ENCODE data around the gene WDFY2. TPM values are rescaled to one million over a fixed set of nuclear protein-coding genes. Genes with fewer than 3 reads are reported as not detected.

Gene WDFY2
- total RNA-seq, 4 donors from 2014 or later: 6.0 to 11.3 (median 9.7) TPM

- Histone ChIP-seq H3K4me3 (no peak overlapping the region), H3K27ac (no peak overlapping the region), H3K4me1 (no peaks in the 10 kb centered on the region), H3K9me3 (no peaks in the 10 kb centered on the region), H3K36me3 (no peaks in the 10 kb centered on the region), H3K27me3 (no peaks in the 10 kb centered on the region)
- no peak for DNase-seq
- TF ChIP-seq CTCF (IDR thresholded peaks at IDR 0.05): no peak
- TF ChIP-seq POLR2A (IDR thresholded peaks at IDR 0.05): no peak
These were observed 32.8 kb upstream of the WDFY2 start for GRCh38 chr13:51551416-51551815.

- H3K9me3 ChIP-seq: no peaks in the 10 kb centered on the region
- H3K4me1 ChIP-seq: no peaks in the 10 kb centered on the region
- H3K4me3 ChIP-seq: no peak overlapping the region
- TF ChIP-seq POLR2A (IDR thresholded peaks at IDR 0.05): no peak
- TF ChIP-seq CTCF (IDR thresholded peaks at IDR 0.05): no peak
- DNase-seq: no peak
- H3K27ac ChIP-seq: no peak overlapping the region
- H3K36me3 ChIP-seq: no peaks in the 10 kb centered on the region
- no peaks in the 10 kb centered on the region for H3K27me3 ChIP-seq
These were observed 32.2 kb upstream of the WDFY2 start for GRCh38 chr13:51552027-51552426.

- no peaks in the 10 kb centered on the region for H3K27me3 ChIP-seq
- no peak overlapping the region for H3K4me3 ChIP-seq
- no peak overlapping the region for H3K27ac ChIP-seq
- no peaks in the 10 kb centered on the region for H3K4me1 ChIP-seq
- H3K9me3 ChIP-seq: no peaks in the 10 kb centered on the region
- no peak for DNase-seq
- no peaks in the 10 kb centered on the region for H3K36me3 ChIP-seq
- TF ChIP-seq POLR2A (IDR thresholded peaks at IDR 0.05): no peak
- TF ChIP-seq CTCF (IDR thresholded peaks at IDR 0.05): no peak
These were observed 30.7 kb upstream of the WDFY2 start for GRCh38 chr13:51553531-51553930.

GRCh38 chr13:51556740-51557139 lies 27.5 kb upstream of the WDFY2 start:
- H3K36me3 ChIP-seq: no peaks in the 10 kb centered on the region
- DNase-seq: no peak
- H3K9me3 ChIP-seq: no peaks in the 10 kb centered on the region
- H3K4me1 ChIP-seq: no peaks in the 10 kb centered on the region
- no peaks in the 10 kb centered on the region for H3K27me3 ChIP-seq
- no peak overlapping the region for H3K4me3 ChIP-seq
- no peak overlapping the region for H3K27ac ChIP-seq
- TF ChIP-seq CTCF (IDR thresholded peaks at IDR 0.05) (no peak), POLR2A (IDR thresholded peaks at IDR 0.05) (no peak)

- no peak for DNase-seq
- Histone ChIP-seq H3K27me3 (no peaks in the 10 kb centered on the region), H3K4me3 (no peak overlapping the region), H3K4me1 (no peaks in the 10 kb centered on the region), H3K9me3 (no peaks in the 10 kb centered on the region), H3K36me3 (no peaks in the 10 kb centered on the region), H3K27ac (no peak overlapping the region)
- TF ChIP-seq CTCF (IDR thresholded peaks at IDR 0.05) (no peak), POLR2A (IDR thresholded peaks at IDR 0.05) (no peak)
These were observed 26.8 kb upstream of the WDFY2 start for GRCh38 chr13:51557438-51557837.
